SKM-1 (cell line): ENCODE data around the gene AUTS2.

Source experiments
- DNase-seq: peaks from one replicate; lab custom pipeline; 2025; ENCODE audit not compliant: unreplicated experiment; lab: John Stamatoyannopoulos, UW

AUTS2 gene

GRCh38 chr7:69598081-69598486 lies at the start of gene AUTS2:
AUTS2 (plus strand) TSS chr7:69598475; CDS start chr7:69599654, 1,179 bp downstream.
- peak; percentile 69 for DNase-seq

DNA sequence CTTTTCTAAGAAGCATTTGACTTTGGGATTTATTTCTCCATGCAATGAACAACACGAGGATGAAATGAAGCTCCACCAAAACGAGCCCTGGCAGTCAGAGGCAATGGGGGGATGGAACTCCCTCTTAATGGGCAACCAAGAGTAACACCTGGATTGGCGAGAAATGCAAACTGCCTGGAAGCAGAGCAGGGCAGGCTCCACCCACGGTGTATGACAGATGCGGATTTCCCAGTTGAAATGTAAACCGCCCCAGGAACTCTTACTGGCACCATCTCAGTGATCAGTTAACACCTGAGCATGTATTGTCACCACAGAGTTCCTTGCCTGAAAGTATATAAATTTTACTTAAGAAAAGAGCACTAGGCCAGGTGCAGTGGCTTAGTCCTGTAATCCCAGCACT lies 47.3 kb upstream of the AUTS2 start:
- DNase-seq = no peak

DNA sequence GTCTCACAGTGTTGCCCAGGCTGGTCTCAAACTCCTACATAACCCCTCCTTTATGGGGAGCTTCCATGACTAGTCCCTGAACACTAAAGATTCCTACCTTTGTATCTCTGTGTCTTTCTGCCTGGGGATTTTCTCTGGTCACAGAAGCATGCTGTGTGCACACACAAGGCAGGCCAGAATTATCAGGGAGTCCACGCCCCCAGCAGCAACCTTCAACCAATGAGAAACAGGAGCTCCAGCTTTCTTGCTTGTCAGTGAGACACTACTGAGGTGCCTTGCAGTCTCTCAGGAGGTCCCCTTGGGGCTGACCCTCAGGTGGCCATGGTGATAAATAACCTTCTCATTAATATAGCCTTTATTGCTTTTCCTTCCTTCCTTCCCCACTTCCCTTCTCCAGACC lies 45.1 kb upstream of the AUTS2 start:
- no peak for DNase-seq

- DNase-seq = no peak
Measured at GRCh38 chr7:69561266-69561960, 36.9 kb upstream of the AUTS2 start.

DNA sequence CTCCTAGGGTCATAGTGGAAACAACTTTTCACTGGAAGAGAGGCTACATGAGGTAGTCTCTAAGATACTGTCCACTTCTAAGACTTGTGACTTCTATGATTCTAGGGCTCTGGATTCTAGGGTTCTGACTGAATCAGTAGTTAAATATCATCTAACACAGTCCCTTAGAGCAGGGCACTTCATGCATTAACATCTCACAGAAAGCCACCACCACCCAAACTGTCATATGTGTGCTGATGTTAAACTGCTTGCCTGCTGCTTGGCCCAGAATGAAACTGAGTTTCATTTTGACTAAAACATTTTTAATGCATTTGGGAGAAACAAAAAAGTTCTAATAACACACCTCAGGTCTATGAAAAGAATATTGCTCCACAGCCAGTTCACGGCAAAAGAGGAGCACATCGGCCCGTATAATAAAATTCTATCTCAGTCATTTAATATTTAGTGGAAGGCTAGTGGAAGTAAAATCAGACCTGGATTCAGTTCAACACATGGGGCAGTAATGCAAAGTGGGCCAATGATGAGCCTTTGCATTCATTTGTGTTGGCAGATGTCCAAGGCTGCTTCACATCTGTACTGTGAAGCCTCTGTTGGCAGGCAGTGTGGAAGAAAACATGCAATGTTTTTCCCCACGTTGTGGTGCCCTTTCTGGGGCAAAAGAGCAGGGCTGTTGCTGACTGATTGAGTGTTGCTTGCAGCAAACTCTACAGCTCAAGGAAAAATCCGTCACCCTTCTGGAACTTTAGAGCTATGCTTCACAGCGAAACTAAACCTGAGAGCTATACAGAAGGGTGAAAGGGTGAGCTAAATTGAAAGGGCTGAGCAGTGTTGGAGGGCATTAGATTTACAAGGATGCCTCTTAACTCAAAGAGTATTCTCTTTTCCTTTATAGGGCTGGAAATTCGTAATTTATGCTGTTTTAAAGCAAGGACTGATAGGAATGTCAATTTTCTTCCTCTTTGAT lies 33.5 kb upstream of the AUTS2 start:
- DNase-seq = no peak

GRCh38 chr7:69567800-69568199 lies 30.5 kb upstream of the AUTS2 start:
- DNase-seq = no peak

DNA sequence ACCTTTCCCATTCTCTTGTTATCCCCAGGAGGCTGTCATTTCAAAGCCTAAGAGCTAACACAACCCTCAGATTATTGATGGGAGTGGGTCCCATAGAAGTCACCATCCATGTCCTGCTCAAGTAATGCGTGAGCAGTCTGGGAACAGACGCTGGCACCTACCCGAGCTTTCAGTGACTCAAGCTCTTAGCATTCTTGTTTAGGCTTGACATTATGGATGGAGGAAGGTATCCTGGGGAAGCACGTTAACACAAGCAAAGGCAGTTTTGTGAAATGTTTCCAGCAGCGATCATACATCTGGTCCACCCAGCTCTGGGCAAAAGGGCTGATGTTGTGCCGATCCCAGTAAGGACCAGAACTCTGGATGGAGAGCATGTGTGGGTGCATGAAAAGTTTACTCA lies 30.0 kb upstream of the AUTS2 start:
- DNase-seq = no peak

GRCh38 chr7:69575651-69576050 lies 22.6 kb upstream of the AUTS2 start:
- no peak for DNase-seq

DNA sequence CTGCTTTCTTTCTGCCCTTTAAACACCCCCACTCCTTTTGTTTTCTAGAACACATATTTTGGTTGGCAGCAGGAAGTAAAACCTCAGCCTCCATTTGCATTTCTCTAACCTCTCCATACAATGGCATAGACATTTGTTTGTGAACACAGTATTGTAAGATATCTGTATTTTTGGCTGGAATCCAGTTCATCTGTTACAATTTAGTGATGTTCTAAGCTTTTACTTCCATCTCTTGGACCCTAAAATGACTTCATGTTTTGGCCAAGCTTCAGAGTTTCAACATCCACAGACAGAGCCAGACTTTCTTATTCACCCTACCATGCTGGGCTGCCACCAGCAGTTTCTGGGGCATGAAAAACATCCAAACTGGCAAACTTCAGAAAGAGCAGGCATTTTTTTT lies 21.1 kb upstream of the AUTS2 start:
- no peak for DNase-seq

DNA sequence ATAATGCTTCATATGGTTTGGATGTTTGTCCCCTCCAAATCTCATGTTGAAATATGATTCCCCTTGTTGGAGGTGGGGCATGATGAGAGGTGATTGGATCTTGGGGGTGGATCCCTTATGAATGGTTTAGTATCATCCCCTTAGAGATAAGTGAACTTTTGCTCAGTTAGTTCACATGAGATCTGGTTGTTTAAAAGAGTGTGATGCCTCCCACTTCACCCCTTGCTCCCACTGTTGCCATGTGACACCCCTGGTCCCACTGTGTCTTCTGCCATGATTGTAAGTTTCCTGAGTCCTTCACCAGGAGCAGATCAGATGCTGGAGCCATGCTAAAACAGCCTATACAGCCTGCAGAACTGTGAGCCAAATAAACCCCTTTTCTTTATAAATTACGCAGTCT lies 13.1 kb upstream of the AUTS2 start:
- no peak for DNase-seq

GRCh38 chr7:69586321-69586720 lies 12.0 kb upstream of the AUTS2 start:
- no peak for DNase-seq

GRCh38 chr7:69588773-69589172 lies 9.5 kb upstream of the AUTS2 start:
- DNase-seq = no peak

DNA sequence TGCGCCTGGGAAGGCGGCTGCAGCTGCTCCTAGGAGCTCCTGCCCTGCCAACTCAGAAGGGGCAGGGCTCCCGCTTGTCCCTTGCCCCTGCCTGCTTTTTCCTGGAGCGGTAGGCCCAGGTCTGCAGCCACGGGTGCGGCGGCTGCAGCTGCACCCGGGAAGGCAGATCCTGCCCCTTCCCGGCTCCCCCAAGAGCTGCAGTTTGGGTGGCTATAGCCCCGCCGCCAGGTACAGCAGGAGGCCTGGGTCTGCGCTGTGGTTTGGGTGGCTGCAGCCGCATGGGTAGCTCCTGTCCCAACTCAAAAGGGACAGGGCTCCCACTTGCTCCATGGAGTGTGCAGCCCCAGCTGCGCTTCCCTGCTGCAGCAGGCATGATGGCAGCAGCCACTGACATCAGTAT lies 6.5 kb upstream of the AUTS2 start:
- no peak for DNase-seq

DNA sequence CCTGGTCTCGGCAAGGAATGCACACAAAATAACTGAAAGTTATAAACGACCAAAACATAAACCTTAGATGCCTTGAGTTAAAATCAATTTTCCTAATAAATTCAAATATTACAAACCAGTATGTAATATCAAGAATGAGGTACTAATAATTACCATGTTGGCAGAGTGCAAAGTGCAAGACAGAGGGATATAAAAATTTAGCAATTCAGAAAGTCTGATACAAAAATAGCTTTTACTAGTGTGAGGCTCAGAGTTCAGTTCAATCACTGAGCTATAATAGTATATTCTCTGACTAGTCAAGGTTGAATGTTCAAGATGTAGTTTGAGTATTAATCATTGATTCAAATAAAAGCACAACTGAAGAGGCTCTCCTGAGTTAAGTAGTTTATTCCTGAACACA lies 4.8 kb upstream of the AUTS2 start:
- no peak for DNase-seq

DNA sequence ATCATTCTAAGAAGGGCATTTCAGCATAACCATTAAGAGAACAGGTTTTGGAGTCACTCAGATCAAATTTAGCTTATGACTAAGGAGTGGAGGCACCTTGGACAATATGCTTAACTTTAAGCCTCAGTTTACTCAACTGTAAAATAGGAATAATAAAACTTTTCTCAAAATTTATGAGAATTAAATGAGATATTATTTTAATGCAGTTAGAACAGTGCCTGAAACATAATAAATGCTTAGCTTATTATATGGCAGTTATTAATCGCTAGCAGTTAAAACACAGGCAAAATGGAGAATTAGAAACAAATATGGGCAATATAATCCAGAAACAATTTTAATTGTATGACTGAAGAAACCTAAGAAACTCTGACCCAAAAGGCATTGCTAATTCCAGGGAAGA lies 2.9 kb upstream of the AUTS2 start:
- DNase-seq = no peak

GRCh38 chr7:69596056-69596455 lies 2.2 kb upstream of the AUTS2 start:
- DNase-seq = no peak

- no peak for DNase-seq
Measured at GRCh38 chr7:69596723-69597277, 1.5 kb upstream of the AUTS2 start.

DNA sequence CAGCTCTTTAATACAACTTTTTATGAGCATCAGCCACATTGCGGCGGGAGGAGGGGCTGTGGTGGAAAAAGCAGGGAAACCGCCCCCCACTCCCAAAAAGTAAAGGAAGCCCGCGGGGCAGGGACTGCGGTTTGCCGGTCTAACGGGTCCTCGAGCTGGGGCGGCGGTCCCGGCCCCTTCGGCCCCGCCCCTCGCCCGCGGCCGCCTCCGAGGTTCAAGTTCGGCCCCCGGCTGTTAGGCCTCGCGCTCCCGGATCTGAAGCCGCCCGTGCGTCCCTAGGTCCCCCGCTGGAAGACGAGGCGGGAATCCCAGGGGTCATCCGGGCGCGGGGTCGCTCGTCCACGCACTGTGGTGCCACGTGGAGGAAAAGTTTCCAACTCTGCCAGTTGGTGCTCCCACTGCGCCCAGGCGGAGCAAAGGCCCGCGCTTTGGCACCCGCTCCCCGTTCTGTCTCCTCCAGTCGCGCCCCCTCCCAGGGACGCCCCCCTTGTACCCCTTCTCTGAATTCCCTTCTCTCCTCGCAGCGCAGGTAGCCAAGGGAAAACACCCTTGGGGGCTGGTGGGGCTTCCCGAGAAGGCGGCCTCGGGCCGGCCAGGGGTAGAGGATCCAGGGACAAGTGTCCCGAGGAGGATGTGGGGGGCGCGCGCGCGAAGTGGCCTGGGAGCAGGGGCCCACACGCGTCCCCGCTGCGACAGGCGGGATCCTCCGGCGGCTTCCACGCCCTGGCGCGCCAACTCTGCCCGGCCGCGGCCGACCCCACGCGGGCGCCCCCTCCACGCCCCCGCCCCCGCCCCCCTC lies 798 bp upstream of the AUTS2 start:
- no peak for DNase-seq

DNA sequence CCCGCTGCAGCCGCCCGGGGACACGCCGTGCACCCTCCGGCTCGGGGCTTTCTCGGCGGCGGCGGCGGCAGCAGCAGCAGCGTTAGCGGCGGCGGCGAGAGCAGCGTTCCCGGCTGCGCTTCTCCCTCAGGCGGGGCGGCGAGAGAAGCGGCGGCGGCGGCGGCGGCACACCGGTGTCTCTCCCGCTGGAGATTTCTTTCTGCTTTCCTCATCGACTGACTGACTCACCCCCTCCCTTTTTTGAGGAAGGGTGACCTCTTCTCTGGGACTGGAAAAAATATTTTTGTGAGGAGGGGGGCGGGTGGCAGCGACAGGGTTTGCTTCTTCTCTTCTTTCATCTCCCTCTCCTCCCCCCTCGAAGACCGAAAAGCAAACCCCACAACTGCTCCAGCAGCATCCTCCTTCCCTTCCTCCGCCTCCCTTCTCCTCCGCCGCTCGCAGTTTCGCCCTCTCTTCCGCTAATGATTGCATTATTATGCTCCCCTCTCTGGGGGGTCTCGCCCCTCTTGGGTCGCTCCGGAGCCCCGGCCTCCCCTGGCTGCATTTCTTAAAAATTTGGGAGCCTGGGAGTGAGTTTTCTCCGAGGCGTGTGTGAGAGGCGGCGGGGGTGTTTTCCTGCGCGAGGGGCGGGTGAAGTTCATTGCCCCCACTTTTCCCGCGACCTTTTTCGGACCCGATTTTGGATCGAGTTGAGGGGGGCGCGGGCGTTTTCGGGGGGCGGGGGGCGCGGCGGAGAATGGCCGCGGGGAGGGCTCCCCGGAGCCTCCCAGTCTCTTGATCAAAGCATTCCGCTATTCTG lies 411 bp downstream of the AUTS2 start:
- DNase-seq = peak; percentile 48

DNA sequence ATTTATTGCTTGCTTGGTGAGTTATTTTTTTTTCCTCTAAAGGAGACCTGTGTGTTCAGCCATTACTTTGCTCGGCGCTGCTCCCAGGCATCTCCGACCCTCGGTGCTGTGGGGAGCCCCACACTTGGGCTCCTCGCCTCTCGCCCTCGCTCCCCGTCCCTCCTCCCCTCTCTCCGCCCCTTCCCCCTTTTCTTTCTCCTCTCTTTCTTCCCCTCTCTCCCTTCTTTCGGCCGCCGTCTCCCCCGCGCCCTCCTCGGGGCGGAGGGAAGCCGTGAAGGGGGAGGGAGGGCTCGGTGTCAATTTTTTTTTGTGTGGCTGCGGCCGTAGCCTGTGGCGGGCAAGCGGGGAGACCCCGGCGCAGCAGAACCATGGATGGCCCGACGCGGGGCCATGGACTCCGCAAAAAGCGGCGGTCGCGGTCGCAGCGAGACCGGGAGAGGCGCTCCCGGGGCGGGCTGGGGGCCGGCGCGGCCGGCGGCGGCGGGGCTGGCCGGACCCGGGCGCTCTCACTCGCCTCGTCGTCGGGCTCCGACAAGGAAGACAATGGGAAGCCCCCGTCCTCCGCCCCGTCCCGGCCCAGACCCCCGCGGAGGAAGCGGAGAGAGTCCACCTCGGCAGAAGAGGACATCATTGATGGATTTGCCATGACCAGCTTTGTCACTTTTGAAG lies 1.1 kb downstream of the AUTS2 start:
- no peak for DNase-seq
